ENCODE measurements around the gene NOL7.

- TF ChIP-seq CTCF (IDR thresholded peaks at IDR 0.05) (no peak), POLR2A (IDR thresholded peaks at IDR 0.05) (no peak)
These were observed 54.3 kb downstream of the NOL7 start for GRCh38 chr6:13669476-13669875.
